ENCODE data around the gene CNTLN. TPM values are rescaled to one million over a fixed set of nuclear protein-coding genes. Genes with fewer than 3 reads are reported as not detected.

Gene CNTLN
- total and polyA plus RNA-seq, 2 of the 13 experiments (the other 11 are each of a cell fraction or from before 2014, with no cell fraction given), result 1.5 to 5.7 TPM

DNA sequence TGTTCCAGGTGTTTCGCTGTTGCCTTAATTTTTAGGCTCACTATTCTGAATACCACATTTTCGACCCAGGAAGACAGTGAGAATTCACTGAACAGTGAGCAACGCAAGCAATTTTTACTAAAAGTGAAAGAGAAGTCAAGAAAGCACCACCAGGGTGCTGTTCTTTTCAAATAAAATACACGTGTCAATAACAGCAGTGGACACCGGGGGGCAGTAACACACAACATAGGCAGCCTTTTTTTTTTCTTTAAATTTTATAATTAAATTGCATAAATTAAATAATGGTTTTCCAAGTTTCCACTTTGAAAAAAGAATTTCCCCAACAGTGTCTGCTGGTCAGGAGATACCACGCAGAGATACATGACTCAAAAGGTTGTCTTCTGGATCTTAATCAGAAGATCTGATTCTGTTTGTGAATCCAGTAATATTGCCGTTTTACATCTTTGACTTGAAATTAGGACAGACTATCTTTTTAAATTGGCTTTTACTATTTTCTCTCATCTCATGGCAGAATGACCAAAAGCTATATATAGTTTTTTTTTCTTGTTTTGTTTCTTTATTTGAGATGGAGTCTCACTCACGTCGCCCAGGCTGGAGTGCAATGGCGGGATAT lies 396.9 kb downstream of the CNTLN start (continued):
- TF ChIP-seq, protein P1, sequence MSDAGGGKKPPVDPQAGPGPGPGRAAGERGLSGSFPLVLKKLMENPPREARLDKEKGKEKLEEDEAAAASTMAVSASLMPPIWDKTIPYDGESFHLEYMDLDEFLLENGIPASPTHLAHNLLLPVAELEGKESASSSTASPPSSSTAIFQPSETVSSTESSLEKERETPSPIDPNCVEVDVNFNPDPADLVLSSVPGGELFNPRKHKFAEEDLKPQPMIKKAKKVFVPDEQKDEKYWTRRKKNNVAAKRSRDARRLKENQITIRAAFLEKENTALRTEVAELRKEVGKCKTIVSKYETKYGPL (CRISPR knock-in tag; IDR thresholded peaks at IDR 0.05), result no peak
- TF ChIP-seq, protein P2, sequence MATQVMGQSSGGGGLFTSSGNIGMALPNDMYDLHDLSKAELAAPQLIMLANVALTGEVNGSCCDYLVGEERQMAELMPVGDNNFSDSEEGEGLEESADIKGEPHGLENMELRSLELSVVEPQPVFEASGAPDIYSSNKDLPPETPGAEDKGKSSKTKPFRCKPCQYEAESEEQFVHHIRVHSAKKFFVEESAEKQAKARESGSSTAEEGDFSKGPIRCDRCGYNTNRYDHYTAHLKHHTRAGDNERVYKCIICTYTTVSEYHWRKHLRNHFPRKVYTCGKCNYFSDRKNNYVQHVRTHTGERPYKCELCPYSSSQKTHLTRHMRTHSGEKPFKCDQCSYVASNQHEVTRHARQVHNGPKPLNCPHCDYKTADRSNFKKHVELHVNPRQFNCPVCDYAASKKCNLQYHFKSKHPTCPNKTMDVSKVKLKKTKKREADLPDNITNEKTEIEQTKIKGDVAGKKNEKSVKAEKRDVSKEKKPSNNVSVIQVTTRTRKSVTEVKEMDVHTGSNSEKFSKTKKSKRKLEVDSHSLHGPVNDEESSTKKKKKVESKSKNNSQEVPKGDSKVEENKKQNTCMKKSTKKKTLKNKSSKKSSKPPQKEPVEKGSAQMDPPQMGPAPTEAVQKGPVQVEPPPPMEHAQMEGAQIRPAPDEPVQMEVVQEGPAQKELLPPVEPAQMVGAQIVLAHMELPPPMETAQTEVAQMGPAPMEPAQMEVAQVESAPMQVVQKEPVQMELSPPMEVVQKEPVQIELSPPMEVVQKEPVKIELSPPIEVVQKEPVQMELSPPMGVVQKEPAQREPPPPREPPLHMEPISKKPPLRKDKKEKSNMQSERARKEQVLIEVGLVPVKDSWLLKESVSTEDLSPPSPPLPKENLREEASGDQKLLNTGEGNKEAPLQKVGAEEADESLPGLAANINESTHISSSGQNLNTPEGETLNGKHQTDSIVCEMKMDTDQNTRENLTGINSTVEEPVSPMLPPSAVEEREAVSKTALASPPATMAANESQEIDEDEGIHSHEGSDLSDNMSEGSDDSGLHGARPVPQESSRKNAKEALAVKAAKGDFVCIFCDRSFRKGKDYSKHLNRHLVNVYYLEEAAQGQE (IDR thresholded peaks at IDR 0.05; ENCODE audit: borderline replicate concordance in 1 of 2, low read depth in 1 of 2, low read length in 2 of 2), result no peak
- TF ChIP-seq ZNF441 (CRISPR knock-in tag; IDR thresholded peaks at IDR 0.05; ENCODE audit: borderline replicate concordance) (no peak), HES4 (CRISPR knock-in tag; IDR thresholded peaks at IDR 0.05; ENCODE audit: borderline replicate concordance) (no peak), ZNF432 (CRISPR knock-in tag; IDR thresholded peaks at IDR 0.05; ENCODE audit: borderline replicate concordance) (no peak)
- TF ChIP-seq, protein P3, sequence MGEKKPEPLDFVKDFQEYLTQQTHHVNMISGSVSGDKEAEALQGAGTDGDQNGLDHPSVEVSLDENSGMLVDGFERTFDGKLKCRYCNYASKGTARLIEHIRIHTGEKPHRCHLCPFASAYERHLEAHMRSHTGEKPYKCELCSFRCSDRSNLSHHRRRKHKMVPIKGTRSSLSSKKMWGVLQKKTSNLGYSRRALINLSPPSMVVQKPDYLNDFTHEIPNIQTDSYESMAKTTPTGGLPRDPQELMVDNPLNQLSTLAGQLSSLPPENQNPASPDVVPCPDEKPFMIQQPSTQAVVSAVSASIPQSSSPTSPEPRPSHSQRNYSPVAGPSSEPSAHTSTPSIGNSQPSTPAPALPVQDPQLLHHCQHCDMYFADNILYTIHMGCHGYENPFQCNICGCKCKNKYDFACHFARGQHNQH (CRISPR knock-in tag; IDR thresholded peaks at IDR 0.05), result no peak
- TF ChIP-seq, protein P4, sequence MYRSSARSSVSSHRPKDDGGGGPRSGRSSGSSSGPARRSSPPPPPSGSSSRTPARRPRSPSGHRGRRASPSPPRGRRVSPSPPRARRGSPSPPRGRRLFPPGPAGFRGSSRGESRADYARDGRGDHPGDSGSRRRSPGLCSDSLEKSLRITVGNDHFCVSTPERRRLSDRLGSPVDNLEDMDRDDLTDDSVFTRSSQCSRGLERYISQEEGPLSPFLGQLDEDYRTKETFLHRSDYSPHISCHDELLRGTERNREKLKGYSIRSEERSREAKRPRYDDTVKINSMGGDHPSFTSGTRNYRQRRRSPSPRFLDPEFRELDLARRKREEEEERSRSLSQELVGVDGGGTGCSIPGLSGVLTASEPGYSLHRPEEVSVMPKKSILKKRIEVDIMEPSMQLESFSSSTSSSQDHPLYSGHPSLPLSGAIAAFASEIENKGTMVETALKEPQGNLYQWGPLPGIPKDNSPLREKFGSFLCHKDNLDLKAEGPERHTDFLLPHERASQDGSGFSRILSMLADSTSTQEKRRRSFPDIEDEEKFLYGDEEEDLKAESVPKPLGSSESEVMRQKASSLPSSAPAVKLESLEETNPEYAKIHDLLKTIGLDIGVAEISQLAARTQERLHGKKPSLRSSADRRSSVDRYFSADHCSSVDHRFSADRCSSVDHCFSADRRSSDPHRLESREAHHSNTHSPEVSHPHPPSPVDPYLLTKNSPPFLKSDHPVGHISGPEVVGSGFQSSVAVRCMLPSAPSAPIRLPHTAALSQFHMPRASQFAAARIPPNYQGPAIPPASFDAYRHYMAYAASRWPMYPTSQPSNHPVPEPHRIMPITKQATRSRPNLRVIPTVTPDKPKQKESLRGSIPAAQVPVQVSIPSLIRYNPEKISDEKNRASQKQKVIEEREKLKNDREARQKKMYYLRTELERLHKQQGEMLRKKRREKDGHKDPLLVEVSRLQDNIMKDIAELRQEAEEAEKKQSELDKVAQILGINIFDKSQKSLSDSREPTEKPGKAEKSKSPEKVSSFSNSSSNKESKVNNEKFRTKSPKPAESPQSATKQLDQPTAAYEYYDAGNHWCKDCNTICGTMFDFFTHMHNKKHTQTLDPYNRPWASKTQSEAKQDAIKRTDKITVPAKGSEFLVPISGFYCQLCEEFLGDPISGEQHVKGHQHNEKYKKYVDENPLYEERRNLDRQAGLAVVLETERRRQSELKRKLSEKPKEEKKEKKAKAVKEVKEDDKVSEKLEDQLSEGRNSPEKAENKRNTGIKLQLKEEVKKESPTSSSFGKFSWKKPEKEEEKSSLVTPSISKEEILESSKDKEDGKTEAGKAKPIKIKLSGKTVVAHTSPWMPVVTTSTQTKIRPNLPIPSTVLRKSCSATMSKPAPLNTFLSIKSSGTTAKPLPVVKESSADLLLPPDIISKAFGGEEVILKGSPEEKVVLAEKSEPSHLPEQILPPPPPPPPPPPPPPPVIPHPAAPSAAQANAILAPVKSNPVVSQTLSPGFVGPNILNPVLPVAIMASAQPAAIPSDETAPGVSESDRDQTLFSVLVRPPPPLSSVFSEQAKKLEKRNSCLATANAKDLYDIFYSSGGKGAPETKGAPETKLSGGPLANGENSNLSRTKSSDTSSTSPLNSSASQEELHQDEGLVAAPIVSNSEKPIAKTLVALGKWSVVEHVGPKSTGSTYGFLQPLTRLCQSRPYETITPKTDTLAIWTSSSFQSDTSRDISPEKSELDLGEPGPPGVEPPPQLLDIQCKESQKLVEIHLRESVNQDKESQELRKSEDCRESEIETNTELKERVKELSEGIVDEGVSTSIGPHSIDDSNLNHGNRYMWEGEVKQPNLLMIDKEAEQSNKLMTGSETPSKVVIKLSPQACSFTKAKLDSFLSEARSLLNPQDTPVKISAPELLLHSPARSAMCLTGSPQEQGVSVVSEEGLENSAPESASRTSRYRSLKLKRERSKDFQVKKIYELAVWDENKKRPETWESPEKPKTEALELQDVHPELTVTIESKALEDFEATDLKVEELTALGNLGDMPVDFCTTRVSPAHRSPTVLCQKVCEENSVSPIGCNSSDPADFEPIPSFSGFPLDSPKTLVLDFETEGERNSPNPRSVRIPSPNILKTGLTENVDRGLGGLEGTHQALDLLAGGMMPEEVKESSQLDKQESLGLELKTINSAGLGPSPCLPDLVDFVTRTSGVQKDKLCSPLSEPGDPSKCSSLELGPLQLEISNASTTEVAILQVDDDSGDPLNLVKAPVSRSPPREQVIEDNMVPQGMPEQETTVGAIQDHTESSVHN (CRISPR knock-in tag; IDR thresholded peaks at IDR 0.05), result no peak
